B cell (primary cell): ENCODE measurements around the gene GLDN.

Experiments used
- CTCF ChIP-seq: fragments of 200-600 bp; IDR thresholded peaks from one replicate; pipeline ENCODE4 v1.8.0; 2022; ENCODE audit warnings: antibody characterized with exemption, mild to moderate bottlenecking
- EZH2 ChIP-seq: IDR thresholded peaks from 2 replicates; pipeline ENCODE4 v1.6.1; 2012; ENCODE audit warnings: borderline replicate concordance, low read depth, mild to moderate bottlenecking, moderate library complexity, low read length; ENCODE audit not compliant: insufficient read depth, poor library complexity, severe bottlenecking

DNA sequence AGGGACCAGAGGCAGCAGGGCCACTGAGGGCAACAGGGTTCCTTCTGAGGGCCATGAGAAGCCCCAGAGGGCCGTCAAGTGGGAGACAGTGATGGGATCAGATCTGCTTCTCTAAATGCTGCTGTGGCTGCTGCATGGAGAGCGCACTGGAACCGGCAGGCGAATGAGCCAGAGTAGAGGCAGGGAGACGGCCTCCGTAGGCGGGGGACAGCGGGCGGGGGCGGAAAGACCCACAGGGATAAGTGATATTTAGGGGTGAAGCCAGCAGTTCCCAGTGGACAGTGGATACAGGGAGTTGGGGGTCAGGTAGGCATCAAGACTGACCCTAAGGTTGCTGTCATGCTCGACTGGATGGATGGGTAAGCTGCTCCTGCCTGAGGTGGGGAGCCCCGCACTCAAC lies 45.0 kb downstream of the GLDN start:
- TF ChIP-seq EZH2 (no peak), CTCF (no peak)
